ENCODE results near the gene PALLD. TPM values are rescaled to one million over a fixed set of nuclear protein-coding genes. Genes with fewer than 3 reads are reported as not detected.
"Not testable (repeated sequence)": the region's sequence is repeated elsewhere in the genome, so short reads cannot be mapped to it uniquely, and the experiment has no call there.

The PALLD gene
- total and polyA plus RNA-seq, 12 donors: 30.3 to 203 (median 90.5) TPM

- no peak overlapping the region for H3K4me3 ChIP-seq
These were observed 306.9 kb downstream of the PALLD start for GRCh38 chr4:168803732-168804131.

GRCh38 chr4:168804146-168804545 is 307.3 kb downstream of the PALLD start:
- Histone ChIP-seq H3K9me3 (replicated peaks in 1 of 3) (no peaks in the 10 kb centered on the region), H3K4me1 (replicated peaks in 1 of 2) (peaks cover 0 to 7% of the 10 kb centered on the region in 2 donors), H3K27me3 (no peaks in the 10 kb centered on the region), H3K27ac (no peak overlapping the region), H3K4me3 (no peak overlapping the region), H3K36me3 (replicated peaks in 1 of 2) (no peaks in the 10 kb centered on the region)
- 67 to 83% (median 72%) methylated on average over 3 of the region's 3 CpGs for WGBS, 4 donors
- DNase-seq: no peak
- intact Hi-C loops (cut with DNase I): no loop called here
- no peak for TF ChIP-seq CTCF (IDR thresholded peaks at IDR 0.05)
- no peak for TF ChIP-seq POLR2A (IDR thresholded peaks at IDR 0.05)

More at GRCh38 chr4:168803732-168804131, 306.9 kb downstream of the PALLD start:
- WGBS, 4 donors: 69 to 74% (median 72%) methylated on average over 4 of the region's 4 CpGs
- no peak for TF ChIP-seq POLR2A (IDR thresholded peaks at IDR 0.05)
- no peak for DNase-seq
- intact Hi-C loops (cut with DNase I): no loop called here
- Histone ChIP-seq H3K27ac (no peak overlapping the region), H3K9me3 (replicated peaks in 1 of 3) (no peaks in the 10 kb centered on the region), H3K27me3 (no peaks in the 10 kb centered on the region), H3K36me3 (replicated peaks in 1 of 2) (no peaks in the 10 kb centered on the region), H3K4me1 (replicated peaks in 1 of 2) (peaks cover 0 to 7% of the 10 kb centered on the region in 2 donors)

- TF ChIP-seq CTCF (IDR thresholded peaks at IDR 0.05): no peak
- TF ChIP-seq POLR2A (IDR thresholded peaks at IDR 0.05): no peak
- Histone ChIP-seq H3K4me3 (no peak overlapping the region), H3K4me1 (replicated peaks in 1 of 2) (peaks cover 0 to 7% of the 10 kb centered on the region in 2 donors), H3K27me3 (no peaks in the 10 kb centered on the region), H3K9me3 (replicated peaks in 1 of 3) (no peaks in the 10 kb centered on the region), H3K36me3 (replicated peaks in 1 of 2) (no peaks in the 10 kb centered on the region), H3K27ac (no peak overlapping the region)
- WGBS, 4 donors: 64 to 76% (median 73%) methylated on average over 5 of the region's 5 CpGs
- DNase-seq: no peak
- intact Hi-C loops (cut with DNase I): no loop called here
These were observed 308.5 kb downstream of the PALLD start for GRCh38 chr4:168805341-168805740.

GRCh38 chr4:168806247-168806646 is 309.4 kb downstream of the PALLD start:
- H3K4me1 ChIP-seq (replicated peaks in 1 of 2); H3K27ac ChIP-seq; H3K27me3 ChIP-seq; H3K4me3 ChIP-seq; H3K36me3 ChIP-seq (replicated peaks in 1 of 2); DNase-seq; intact Hi-C loops (cut with DNase I); H3K9me3 ChIP-seq (replicated peaks in 1 of 3): not testable (repeated sequence)
- 65 to 81% (median 70%) methylated on average over 4 of the region's 4 CpGs for WGBS, 4 donors

GRCh38 chr4:168811207-168811606 is 314.4 kb downstream of the PALLD start:
- H3K36me3 ChIP-seq (replicated peaks in 1 of 2): no peaks in the 10 kb centered on the region
- H3K27ac ChIP-seq: no peak overlapping the region
- no peak for TF ChIP-seq POLR2A (IDR thresholded peaks at IDR 0.05)
- TF ChIP-seq CTCF (IDR thresholded peaks at IDR 0.05): no peak
- WGBS, 4 donors: 84 to 96% (median 93%) methylated on average over 3 of the region's 3 CpGs
- no peak for DNase-seq
- intact Hi-C loops (cut with DNase I): no loop called here
- H3K4me1 ChIP-seq (replicated peaks in 1 of 2): peaks cover 0 to 4% of the 10 kb centered on the region in 2 donors
- H3K27me3 ChIP-seq: no peaks in the 10 kb centered on the region
- no peaks in the 10 kb centered on the region for H3K9me3 ChIP-seq (replicated peaks in 1 of 3)
- no peak overlapping the region for H3K4me3 ChIP-seq
